HL-60 (cell line): ENCODE measurements around the gene CEACAM5.
"Not testable (repeated sequence)": the region's sequence is repeated elsewhere in the genome, so short reads cannot be mapped to it uniquely, and the experiment has no call there.

Experiments used
- DNase-seq, 2 experiments: peaks; one replicate each; pipeline ENCODE4 v3.0.0-alpha.2; 2010 to 2020; ENCODE audit warnings: low read depth in 1 of 2, low spot score in 1 of 2
- H3K27ac ChIP-seq: fragments of 250-450 bp; sonication (Bioruptor Pico); replicated peaks from 2 replicates; pipeline ENCODE4 v1.5.1; 2020; ENCODE audit warnings: mild to moderate bottlenecking, moderate library complexity
- H3K27me3 ChIP-seq: fragments of 250-450 bp; sonication (Bioruptor Pico); 2 replicates; pipeline ENCODE4 v1.5.1; 2021; ENCODE audit warnings: mild to moderate bottlenecking, moderate library complexity; ENCODE audit not compliant: insufficient read depth, poor library complexity, severe bottlenecking
- H3K4me3 ChIP-seq: replicated peaks from 2 replicates; pipeline ENCODE4 v1.5.1; 2011; ENCODE audit warnings: mild to moderate bottlenecking, control low read depth, low read length; ENCODE audit not compliant: insufficient read depth
- GABPA ChIP-seq: IDR thresholded peaks from 2 replicates; pipeline ENCODE4 v1.6.1; 2012; ENCODE audit warnings: low read depth
- POLR2AphosphoS5 ChIP-seq: IDR thresholded peaks from 2 replicates; pipeline ENCODE4 v1.6.1; 2012; ENCODE audit warnings: low read depth
- REST ChIP-seq: IDR thresholded peaks from 2 replicates; pipeline ENCODE4 v1.6.1; 2012; ENCODE audit warnings: low read depth; ENCODE audit not compliant: insufficient replicate concordance
- SPI1 ChIP-seq: IDR thresholded peaks from 2 replicates; pipeline ENCODE4 v1.6.1; 2012; ENCODE audit warnings: low read depth, mild to moderate bottlenecking, borderline replicate concordance
- TF ChIP-seq, protein P1 (sequence below): IDR thresholded peaks from one replicate; pipeline ENCODE4 v1.5.1; 2011; ENCODE audit warnings: low read length, control low read depth, inconsistent platforms; ENCODE audit not compliant: insufficient read depth

Gene CEACAM5

GRCh38 chr19:41745756-41746155, 37.3 kb downstream of the CEACAM5 start:
- TF ChIP-seq SPI1 (peak; percentile 20; the same call in 1 of the 2 replicates), POLR2AphosphoS5 (no peak; the same call in 1 of the 2 replicates)
- H3K27me3 ChIP-seq = no peaks in the 10 kb centered on the region
- no peak overlapping the region for H3K4me3 ChIP-seq
- DNase-seq = peak; percentile 28 to 84
- peak overlapping the region; percentile 81 for H3K27ac ChIP-seq

DNA sequence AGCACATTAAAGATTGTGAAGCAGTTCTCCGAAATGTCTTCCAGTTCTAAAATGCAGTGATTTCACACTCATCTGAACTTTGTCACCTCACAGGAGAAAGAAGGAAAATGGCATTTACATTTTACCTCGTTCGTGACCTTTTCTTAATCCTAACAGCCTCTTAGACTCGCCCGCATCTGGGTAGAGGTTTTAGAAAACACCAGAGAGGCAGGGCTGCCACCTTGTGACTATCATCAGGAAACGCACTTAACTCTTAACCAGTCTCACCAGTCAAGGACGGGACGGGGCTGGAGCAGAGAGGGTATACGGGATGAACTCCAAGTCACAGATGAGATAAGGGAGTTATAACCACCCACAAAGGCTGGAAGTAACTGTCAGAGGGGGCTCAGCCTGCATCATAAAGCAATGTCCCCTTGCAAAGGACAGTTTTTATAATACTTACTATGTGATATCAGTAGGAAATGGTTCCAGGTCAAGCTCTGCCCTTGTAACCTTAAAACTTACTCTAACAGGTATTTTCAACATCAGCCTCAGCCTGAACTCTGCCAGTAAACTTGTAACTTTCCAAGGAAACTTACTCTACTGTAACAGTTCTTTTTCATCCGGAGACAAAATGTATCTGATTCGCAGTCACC, 38.3 kb downstream of the CEACAM5 start:
- TF ChIP-seq REST (peak; percentile 31), SPI1 (no peak)
- TF ChIP-seq, protein P1, sequence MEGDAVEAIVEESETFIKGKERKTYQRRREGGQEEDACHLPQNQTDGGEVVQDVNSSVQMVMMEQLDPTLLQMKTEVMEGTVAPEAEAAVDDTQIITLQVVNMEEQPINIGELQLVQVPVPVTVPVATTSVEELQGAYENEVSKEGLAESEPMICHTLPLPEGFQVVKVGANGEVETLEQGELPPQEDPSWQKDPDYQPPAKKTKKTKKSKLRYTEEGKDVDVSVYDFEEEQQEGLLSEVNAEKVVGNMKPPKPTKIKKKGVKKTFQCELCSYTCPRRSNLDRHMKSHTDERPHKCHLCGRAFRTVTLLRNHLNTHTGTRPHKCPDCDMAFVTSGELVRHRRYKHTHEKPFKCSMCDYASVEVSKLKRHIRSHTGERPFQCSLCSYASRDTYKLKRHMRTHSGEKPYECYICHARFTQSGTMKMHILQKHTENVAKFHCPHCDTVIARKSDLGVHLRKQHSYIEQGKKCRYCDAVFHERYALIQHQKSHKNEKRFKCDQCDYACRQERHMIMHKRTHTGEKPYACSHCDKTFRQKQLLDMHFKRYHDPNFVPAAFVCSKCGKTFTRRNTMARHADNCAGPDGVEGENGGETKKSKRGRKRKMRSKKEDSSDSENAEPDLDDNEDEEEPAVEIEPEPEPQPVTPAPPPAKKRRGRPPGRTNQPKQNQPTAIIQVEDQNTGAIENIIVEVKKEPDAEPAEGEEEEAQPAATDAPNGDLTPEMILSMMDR = peak; percentile 65
- H3K27ac ChIP-seq = peak overlapping the region; percentile 81
- H3K27me3 ChIP-seq = no peaks in the 10 kb centered on the region
- no peak overlapping the region for H3K4me3 ChIP-seq
- peak; percentile 25 to 85 for DNase-seq

GRCh38 chr19:41748012-41748411, 39.6 kb downstream of the CEACAM5 start:
- no peak for DNase-seq
- H3K27ac ChIP-seq = no peak overlapping the region
- H3K27me3 ChIP-seq = no peaks in the 10 kb centered on the region
- no peak for TF ChIP-seq POLR2AphosphoS5
- no peak for TF ChIP-seq REST
- no peak for TF ChIP-seq GABPA
- TF ChIP-seq, protein P1 = no peak
- TF ChIP-seq SPI1 = no peak
- no peak overlapping the region for H3K4me3 ChIP-seq

- not testable (repeated sequence) for H3K27ac ChIP-seq
These were observed 42.1 kb downstream of the CEACAM5 start for GRCh38 chr19:41750248-41751134.

More at GRCh38 chr19:41750248-41751134, 42.1 kb downstream of the CEACAM5 start:
- H3K4me3 ChIP-seq, DNase-seq, H3K27me3 ChIP-seq: not testable (repeated sequence)
